ENCODE data around the gene BEAN1.
A peak's percentile ranks its signal among the peaks of the same experiment; 100 is the strongest.

Gene BEAN1

GRCh38 chr16:66397736-66398433, 29.2 kb upstream of the BEAN1 start:
- DNase-seq: no peak

GRCh38 chr16:66399031-66399430, 28.1 kb upstream of the BEAN1 start:
- DNase-seq: no peak

- DNase-seq: no peak
Measured at GRCh38 chr16:66399930-66400329, 27.2 kb upstream of the BEAN1 start.

GRCh38 chr16:66400503-66401380, 26.4 kb upstream of the BEAN1 start:
- DNase-seq: no peak

- DNase-seq: no peak
Measured at GRCh38 chr16:66401610-66402009, 25.5 kb upstream of the BEAN1 start.

GRCh38 chr16:66402166-66402565, 24.9 kb upstream of the BEAN1 start:
- no peak for DNase-seq

GRCh38 chr16:66402591-66403230, 24.4 kb upstream of the BEAN1 start:
- no peak for DNase-seq

- no peak for DNase-seq
Measured at GRCh38 chr16:66403531-66404145, 23.5 kb upstream of the BEAN1 start.

- DNase-seq: no peak
Measured at GRCh38 chr16:66405057-66405783, 21.9 kb upstream of the BEAN1 start.

GRCh38 chr16:66406534-66407221, 20.4 kb upstream of the BEAN1 start:
- DNase-seq: peak; percentile 94

- DNase-seq: no peak
Measured at GRCh38 chr16:66408163-66409048, 18.7 kb upstream of the BEAN1 start.

GRCh38 chr16:66409156-66409555, 17.9 kb upstream of the BEAN1 start:
- no peak for DNase-seq

GRCh38 chr16:66412182-66412581, 14.9 kb upstream of the BEAN1 start:
- DNase-seq: no peak

- no peak for DNase-seq
Measured at GRCh38 chr16:66414891-66415290, 12.2 kb upstream of the BEAN1 start.

GRCh38 chr16:66416136-66416535, 11.0 kb upstream of the BEAN1 start:
- DNase-seq: no peak

GRCh38 chr16:66416939-66417700, 10.0 kb upstream of the BEAN1 start:
- DNase-seq: no peak

GRCh38 chr16:66418165-66418962, 8.7 kb upstream of the BEAN1 start:
- DNase-seq: no peak

- no peak for DNase-seq
Measured at GRCh38 chr16:66419527-66419926, 7.6 kb upstream of the BEAN1 start.

- DNase-seq: no peak
Measured at GRCh38 chr16:66420396-66420795, 6.7 kb upstream of the BEAN1 start.
